KMS-11 (cell line): Measurements from ENCODE around the gene EPN3.

ENCODE experiments used
- H2AFZ ChIP-seq: fragments of 200-600 bp; sonication (generic); 2 replicates; pipeline ENCODE4 v1.6.1; 2016; ENCODE audit warnings: antibody characterized with exemption, mixed run types, low read depth
- H3K27ac ChIP-seq: fragments of 200-600 bp; sonication (generic); 2 replicates; pipeline ENCODE4 v1.6.1; 2016; ENCODE audit warnings: mild to moderate bottlenecking, mixed run types
- H3K27me3 ChIP-seq: fragments of 200-600 bp; sonication (generic); 2 replicates; pipeline ENCODE4 v1.6.1; 2017; ENCODE audit warnings: mild to moderate bottlenecking, low read depth, mixed run types, moderate library complexity; ENCODE audit not compliant: insufficient read depth
- H3K36me3 ChIP-seq: fragments of 200-600 bp; sonication (generic); 2 replicates; pipeline ENCODE4 v1.6.1; 2017; ENCODE audit warnings: mild to moderate bottlenecking, mixed run types; ENCODE audit not compliant: insufficient read depth
- H3K4me1 ChIP-seq: fragments of 200-600 bp; sonication (generic); 2 replicates; pipeline ENCODE4 v1.6.1; 2016; ENCODE audit warnings: mild to moderate bottlenecking, low read depth, mixed run types; ENCODE audit not compliant: poor library complexity, severe bottlenecking
- H3K4me2 ChIP-seq: fragments of 200-600 bp; sonication (generic); 2 replicates; pipeline ENCODE4 v1.7.0; 2016; ENCODE audit warnings: mild to moderate bottlenecking, mixed run types
- H3K4me3 ChIP-seq: fragments of 200-600 bp; sonication (generic); IDR thresholded peaks from 2 replicates; pipeline ENCODE4 v1.6.1; 2017; ENCODE audit warnings: low read depth, low read length, mixed read lengths; ENCODE audit not compliant: insufficient read depth
- H3K79me2 ChIP-seq: fragments of 200-600 bp; sonication (generic); 2 replicates; pipeline ENCODE4 v1.6.1; 2016; ENCODE audit warnings: low read depth, mixed run types; ENCODE audit not compliant: insufficient read depth
- H3K9ac ChIP-seq: fragments of 200-600 bp; sonication (generic); 2 replicates; pipeline ENCODE4 v1.6.1; 2016; ENCODE audit warnings: mild to moderate bottlenecking, mixed run types
- H4K20me1 ChIP-seq: fragments of 200-600 bp; sonication (generic); 2 replicates; pipeline ENCODE4 v1.6.1; 2016; ENCODE audit warnings: mild to moderate bottlenecking, mixed run types; ENCODE audit not compliant: insufficient read depth
- TF ChIP-seq, protein P1 (sequence below): fragments of 200-600 bp; sonication (generic); conservative IDR thresholded peaks from 2 replicates; pipeline ENCODE4 v1.6.1; 2017; ENCODE audit warnings: low read depth, mild to moderate bottlenecking, antibody characterized with exemption, low read length, moderate library complexity, mixed read lengths

Gene EPN3

DNA sequence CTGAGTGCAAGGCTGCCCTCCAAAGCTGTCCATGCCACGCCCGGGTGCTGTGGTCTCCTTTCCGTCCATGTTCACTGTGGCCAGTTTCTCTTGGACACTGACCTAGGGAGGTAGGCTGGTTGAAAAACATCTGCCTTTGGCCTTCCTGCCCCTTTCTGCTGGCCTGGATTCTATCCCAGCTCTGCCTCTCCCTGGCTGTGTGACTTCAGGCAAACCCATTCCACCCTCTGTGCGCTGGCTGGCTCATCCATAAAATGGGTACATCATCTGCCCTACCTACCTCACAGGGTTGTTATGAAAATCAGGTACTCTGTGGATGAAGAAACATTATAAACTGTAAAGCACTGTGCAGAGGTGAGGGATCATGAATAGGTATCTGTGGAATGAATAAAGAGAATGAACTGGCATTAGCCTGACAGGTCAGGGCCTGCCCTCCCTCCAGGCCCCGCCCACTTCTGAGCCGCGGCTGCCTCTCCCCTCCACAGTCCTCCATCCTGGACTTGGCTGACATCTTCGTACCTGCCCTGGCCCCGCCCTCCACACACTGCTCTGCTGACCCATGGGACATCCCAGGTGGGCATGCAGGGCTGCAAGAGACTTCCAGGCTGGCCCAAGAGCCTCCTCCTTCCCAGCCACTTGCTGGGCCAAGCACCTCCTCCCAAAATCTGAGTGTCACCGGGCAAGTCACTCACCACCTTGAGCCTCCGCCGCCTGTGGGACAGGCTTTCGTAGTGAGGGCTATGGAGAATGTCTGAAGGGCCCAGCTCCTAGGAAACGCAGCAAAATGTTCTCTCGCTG lies 7.4 kb downstream of the EPN3 start:
- Histone ChIP-seq H3K4me3 (no peak overlapping the region), H3K9ac (no peak overlapping the region), H3K36me3 (no peaks in the 10 kb centered on the region), H3K79me2 (no peaks in the 10 kb centered on the region), H3K27ac (no peak overlapping the region), H3K4me1 (peaks cover 5% of the 10 kb centered on the region), H3K27me3 (peaks cover 33% of the 10 kb centered on the region; the same call in 1 of the 2 replicates), H4K20me1 (no peaks in the 10 kb centered on the region), H2AFZ (no peak overlapping the region), H3K4me2 (no peak overlapping the region)
- TF ChIP-seq, protein P1, sequence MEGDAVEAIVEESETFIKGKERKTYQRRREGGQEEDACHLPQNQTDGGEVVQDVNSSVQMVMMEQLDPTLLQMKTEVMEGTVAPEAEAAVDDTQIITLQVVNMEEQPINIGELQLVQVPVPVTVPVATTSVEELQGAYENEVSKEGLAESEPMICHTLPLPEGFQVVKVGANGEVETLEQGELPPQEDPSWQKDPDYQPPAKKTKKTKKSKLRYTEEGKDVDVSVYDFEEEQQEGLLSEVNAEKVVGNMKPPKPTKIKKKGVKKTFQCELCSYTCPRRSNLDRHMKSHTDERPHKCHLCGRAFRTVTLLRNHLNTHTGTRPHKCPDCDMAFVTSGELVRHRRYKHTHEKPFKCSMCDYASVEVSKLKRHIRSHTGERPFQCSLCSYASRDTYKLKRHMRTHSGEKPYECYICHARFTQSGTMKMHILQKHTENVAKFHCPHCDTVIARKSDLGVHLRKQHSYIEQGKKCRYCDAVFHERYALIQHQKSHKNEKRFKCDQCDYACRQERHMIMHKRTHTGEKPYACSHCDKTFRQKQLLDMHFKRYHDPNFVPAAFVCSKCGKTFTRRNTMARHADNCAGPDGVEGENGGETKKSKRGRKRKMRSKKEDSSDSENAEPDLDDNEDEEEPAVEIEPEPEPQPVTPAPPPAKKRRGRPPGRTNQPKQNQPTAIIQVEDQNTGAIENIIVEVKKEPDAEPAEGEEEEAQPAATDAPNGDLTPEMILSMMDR = no peak

DNA sequence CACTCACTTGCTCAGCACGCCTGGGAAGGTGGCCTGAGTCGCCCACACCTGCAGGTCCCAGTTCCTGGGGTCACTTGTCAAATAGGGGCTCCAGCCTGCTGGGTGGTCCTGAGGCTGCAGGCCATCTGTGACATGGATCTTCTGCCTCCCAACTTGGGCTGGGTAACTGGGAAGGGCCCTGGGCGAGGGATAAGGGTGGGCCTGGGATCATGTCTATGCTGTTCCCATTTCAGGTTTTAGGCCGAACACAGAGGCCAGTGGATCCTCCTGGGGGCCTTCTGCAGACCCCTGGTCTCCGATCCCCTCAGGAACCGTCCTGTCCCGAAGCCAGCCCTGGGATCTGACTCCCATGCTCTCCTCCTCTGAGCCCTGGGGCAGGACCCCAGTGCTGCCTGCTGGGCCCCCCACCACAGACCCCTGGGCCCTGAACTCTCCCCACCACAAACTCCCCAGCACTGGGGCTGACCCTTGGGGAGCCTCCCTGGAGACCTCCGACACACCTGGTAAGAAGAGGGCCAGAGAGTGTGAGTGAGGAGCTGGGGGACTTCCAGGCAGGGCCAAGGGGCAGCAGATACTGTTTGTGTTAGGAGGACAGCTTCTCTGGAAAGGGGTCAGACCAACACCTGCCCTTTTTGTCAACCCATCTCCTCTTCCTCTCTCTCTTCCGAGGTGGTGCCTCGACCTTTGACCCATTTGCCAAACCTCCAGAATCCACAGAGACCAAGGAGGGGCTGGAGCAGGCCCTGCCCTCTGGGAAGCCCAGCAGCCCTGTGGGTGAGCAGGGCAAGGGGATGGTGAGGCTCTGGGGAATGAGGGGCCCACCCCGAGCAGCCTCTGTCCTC lies 8.2 kb downstream of the EPN3 start:
- Histone ChIP-seq H3K4me2 (peak overlapping the region; percentile 71; the same call in 1 of the 2 replicates), H3K27ac (no peak overlapping the region), H4K20me1 (no peaks in the 10 kb centered on the region), H2AFZ (no peak overlapping the region; the same call in 1 of the 2 replicates), H3K79me2 (no peaks in the 10 kb centered on the region), H3K36me3 (no peaks in the 10 kb centered on the region), H3K4me1 (peaks cover 5% of the 10 kb centered on the region), H3K27me3 (peaks cover 30% of the 10 kb centered on the region; the same call in 1 of the 2 replicates), H3K4me3 (no peak overlapping the region), H3K9ac (no peak overlapping the region)
- TF ChIP-seq, protein P1 = no peak

DNA sequence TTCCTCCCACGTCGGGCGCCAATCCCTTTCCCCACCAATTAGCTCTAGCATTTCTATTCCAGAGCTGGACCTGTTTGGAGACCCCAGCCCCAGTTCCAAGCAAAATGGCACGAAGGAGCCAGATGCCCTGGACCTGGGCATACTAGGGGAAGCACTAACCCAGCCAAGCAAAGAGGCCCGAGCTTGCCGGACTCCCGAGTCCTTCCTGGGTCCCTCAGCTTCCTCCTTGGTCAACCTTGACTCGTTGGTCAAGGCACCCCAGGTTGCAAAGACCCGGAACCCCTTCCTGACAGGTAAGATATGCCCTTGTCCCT lies 8.8 kb downstream of the EPN3 start:
- H3K4me3 ChIP-seq = no peak overlapping the region
- no peak overlapping the region for H3K27ac ChIP-seq
- H3K4me2 ChIP-seq = peak overlapping the region; percentile 71
- H3K36me3 ChIP-seq = no peaks in the 10 kb centered on the region
- H3K9ac ChIP-seq = no peak overlapping the region
- peaks cover 6% of the 10 kb centered on the region for H3K4me1 ChIP-seq
- H4K20me1 ChIP-seq = no peaks in the 10 kb centered on the region
- peak overlapping the region; percentile 93 for H2AFZ ChIP-seq
- H3K27me3 ChIP-seq = peaks cover 24% of the 10 kb centered on the region; the same call in 1 of the 2 replicates
- TF ChIP-seq, protein P1 = no peak
- no peaks in the 10 kb centered on the region for H3K79me2 ChIP-seq

DNA sequence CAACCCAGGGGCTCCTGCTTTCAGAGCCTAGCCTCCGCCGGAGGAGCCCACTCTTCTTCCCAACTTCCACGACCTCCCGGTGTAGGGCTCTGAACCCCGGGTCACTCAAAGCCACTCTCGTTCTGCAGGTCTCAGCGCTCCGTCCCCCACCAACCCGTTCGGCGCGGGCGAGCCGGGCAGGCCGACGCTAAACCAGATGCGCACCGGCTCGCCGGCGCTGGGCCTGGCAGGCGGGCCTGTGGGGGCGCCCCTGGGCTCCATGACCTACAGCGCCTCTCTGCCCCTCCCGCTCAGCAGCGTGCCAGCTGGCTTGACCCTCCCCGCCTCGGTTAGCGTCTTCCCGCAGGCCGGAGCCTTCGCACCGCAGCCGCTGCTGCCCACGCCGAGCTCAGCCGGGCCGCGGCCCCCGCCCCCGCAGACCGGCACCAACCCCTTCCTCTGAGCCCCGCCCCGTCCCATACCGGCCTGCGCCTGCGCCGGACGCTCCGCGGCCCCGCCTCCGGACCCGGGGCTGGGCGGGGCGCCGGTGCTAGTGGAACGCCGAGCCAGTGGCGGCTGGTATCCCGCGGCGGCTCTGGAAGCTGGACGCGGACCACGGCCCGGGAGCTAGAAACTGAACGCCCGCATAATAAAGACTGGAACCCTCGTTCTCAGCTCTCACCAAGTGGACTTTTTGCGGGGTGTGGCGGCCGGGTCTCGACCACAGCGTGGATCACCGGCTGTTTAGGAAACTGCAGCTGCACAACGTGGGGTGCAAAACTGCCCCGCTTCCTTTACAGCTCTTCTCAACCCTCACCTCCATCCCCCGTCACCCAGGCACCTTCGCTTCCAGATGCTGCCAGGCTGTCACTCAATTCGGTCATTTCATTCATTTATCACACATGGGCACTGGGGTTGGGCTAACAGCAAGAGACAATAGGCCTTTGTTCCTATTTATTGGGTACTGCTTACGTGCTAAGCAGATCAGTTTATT lies 9.5 kb downstream of the EPN3 start:
- H2AFZ ChIP-seq = peak overlapping the region; percentile 93

More for the DNA sequence above, 9.5 kb downstream of the EPN3 start:
- Histone ChIP-seq H3K4me3 (no peak overlapping the region), H3K27me3 (peaks cover 18% of the 10 kb centered on the region; the same call in 1 of the 2 replicates), H3K27ac (no peak overlapping the region), H3K79me2 (no peaks in the 10 kb centered on the region), H3K4me1 (peaks cover 11% of the 10 kb centered on the region), H3K36me3 (no peaks in the 10 kb centered on the region), H3K4me2 (peak overlapping the region; percentile 71), H4K20me1 (no peaks in the 10 kb centered on the region), H3K9ac (peak overlapping the region; percentile 0; the same call in 1 of the 2 replicates)
- TF ChIP-seq, protein P1 = no peak
